NT2/D1 (cell line): ENCODE measurements around the gene GGNBP2.

Source experiments
- SUZ12 ChIP-seq: IDR thresholded peaks from 2 replicates; pipeline ENCODE4 v1.6.1; 2011; ENCODE audit not compliant: insufficient read length, insufficient read depth; ENCODE audit errors: extremely low read depth
- YY1 ChIP-seq: IDR thresholded peaks from 2 replicates; pipeline ENCODE4 v1.6.1; 2011; ENCODE audit not compliant: insufficient read length, insufficient read depth
- ZNF274 ChIP-seq: IDR thresholded peaks from 2 replicates; pipeline ENCODE4 v1.6.1; 2011; ENCODE audit warnings: mild to moderate bottlenecking, low read depth, low read length

DNA sequence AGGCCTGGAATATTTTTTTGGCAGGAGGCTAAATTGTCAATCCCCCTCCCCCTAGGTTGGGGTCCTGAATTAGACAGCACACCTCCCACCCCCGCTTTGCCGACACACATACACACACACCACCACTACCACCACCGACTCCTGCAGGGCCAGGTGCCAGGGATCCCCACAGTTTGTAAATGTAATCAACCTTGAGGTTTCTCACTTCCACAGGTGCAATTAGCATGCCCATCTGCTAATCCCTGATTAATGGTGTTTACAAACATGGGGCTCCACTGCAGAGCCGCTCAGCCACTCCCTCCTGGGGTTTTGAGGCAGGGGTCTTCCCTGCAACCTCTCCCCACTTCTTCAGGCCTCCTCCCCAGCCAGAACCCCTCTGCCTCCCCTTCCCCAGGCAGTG lies 68.4 kb downstream of the GGNBP2 start:
- TF ChIP-seq YY1 (no peak), ZNF274 (no peak), SUZ12 (no peak)
